ENCODE measurements around the gene RIMBP2.

DNA sequence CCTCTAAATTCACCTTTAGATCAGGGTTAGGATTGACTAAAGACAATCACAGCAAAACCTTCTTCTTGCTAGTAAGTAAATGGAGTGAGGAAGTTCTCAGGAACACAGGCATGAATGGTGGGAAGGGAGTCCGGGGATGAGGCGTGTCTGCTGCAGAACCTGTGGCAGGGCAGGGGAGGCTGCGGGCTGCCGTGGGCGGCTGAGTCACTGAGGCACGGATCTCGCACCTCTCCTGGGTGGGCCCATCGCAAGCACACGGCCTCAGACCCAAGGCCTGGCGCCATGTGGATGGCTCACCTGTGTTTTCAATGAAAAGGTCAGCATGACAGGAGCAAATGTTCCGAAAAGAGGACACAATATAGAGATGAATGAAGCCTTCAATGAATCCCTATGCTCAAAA lies 293.0 kb downstream of the RIMBP2 start:
- TF ChIP-seq CTCF (conservative IDR thresholded peaks at IDR 0.05 in 1 of 2, IDR thresholded peaks at IDR 0.05 in 1 of 2; ENCODE audit: low read depth in 1 of 2, low read length in 2 of 2) (no peak), EZH2 (IDR thresholded peaks at IDR 0.05; ENCODE audit: low read length, missing control alignments) (no peak)

Measured in fibroblast of lung (primary cell).